Kidney tubule cell (primary cell): ENCODE measurements around the gene ELOF1.
"Not testable (repeated sequence)": the region's sequence is repeated elsewhere in the genome, so short reads cannot be mapped to it uniquely, and the experiment has no call there.

ENCODE experiments used
- DNase-seq: peaks from one replicate; pipeline ENCODE4 v3.0.0-alpha.2; 2018; ENCODE audit warnings: low spot score

ELOF1 gene

DNA sequence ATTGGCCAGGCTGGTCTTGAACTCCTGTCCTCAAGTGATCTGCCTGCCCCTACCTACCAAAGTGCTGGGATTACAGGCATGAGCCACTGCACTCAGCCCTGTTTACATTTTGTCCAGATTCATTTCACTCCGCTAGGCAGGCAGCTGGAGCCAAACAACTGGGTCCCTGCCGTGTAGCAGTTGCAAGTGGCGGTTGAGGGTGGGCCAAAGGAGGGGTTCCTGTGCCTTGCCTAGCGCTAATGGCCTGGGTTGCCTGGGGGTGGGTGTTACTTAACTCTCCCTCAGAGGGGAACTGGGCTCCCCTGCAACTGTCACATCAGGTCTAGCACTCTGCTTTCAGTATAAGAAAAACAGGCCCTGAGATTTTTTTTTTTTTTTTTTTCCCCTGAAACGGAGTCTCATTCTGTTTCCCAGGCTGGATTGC, 11.0 kb upstream of the ELOF1 start:
- no peak for DNase-seq

DNA sequence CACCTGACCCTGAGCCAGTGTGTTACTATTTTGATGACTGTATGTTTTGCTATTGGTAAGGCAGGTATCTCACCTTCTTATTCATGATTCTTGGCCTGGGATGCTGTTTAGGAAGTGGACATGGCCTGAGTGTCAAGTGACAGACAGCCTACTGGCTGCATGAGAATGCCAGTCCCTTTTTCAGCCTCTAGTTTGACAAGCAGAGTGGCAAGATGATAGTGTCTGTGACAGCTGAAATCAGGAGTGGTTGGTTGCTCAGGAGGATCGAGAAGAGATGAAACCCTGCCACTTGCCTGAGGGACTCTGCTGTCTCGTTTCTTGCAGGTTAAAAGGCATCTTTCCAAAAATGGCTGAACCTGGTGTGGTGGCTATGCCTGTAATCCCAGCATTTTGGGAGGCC, 7.1 kb upstream of the ELOF1 start:
- DNase-seq, result peak; percentile 23

DNA sequence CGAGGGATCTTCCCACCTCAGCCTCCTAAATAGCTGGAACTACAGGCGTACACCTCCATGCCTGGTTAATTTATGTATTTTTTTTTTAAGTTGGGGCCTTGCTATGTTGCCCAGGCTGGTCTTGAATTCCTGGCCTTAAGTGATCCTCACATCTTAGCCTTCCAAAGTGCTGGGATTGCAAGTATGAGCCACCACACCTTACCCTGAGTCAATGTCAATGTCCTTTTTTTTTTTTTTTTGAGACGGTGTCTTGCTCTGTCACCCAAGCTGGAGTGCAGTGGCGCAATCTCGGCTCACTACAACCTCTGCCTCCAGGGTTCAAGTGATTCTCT, 6.6 kb upstream of the ELOF1 start:
- DNase-seq, result not testable (repeated sequence)

DNA sequence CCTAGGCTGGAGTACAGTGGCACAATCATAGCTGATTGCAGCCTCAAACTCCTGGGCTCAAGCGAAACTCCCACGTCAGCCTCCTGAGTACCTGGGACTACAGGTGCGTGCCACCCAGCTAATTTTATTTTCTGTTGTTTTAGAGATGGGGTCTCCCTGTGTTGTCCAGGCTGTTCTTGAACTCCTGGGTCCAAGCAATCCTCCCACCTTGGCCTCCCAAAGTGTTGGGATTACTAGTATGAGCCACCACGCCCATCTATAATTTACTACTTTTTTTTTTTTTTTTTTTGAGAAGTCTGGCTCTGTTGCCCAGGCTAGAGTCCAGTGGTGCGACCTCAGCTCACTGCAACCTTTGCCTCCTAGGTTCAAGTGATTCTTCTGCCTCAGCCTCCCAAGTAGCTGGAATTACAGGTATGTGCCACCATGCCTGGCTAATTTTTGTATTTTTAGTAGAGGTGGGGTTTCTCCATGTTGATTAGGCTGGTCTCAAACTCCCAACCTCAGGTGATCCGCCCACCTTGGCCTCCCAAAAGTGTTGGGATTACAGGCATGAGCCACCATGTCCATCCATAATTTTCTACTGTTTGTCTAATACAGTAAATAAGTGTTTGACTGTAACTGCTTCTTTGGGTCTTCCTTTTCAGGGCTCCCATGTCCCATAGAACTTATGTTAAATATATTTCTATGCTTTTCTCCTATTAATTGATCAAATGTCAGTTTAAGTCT, 5.2 kb upstream of the ELOF1 start:
- not testable (repeated sequence) for DNase-seq

DNA sequence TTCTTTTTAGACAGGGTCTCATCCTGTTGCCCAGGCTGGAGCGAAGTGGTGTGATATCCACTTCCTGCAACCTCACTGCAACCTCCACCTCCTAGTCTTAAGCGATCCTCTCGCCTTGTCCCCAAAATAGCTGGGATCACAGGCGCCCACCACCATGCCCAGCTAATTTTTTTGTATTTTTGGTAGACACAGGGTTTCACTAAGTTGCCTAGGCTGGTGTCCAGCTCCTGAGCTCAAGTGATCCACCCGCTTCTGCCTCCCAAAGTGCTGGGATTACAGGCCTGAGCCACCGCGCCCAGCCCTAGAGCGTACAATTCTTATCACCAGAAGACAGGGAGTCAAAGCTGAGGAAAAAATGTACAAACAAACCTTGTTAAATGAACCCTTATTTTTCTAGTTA, 4.5 kb upstream of the ELOF1 start:
- DNase-seq, result no peak

DNA sequence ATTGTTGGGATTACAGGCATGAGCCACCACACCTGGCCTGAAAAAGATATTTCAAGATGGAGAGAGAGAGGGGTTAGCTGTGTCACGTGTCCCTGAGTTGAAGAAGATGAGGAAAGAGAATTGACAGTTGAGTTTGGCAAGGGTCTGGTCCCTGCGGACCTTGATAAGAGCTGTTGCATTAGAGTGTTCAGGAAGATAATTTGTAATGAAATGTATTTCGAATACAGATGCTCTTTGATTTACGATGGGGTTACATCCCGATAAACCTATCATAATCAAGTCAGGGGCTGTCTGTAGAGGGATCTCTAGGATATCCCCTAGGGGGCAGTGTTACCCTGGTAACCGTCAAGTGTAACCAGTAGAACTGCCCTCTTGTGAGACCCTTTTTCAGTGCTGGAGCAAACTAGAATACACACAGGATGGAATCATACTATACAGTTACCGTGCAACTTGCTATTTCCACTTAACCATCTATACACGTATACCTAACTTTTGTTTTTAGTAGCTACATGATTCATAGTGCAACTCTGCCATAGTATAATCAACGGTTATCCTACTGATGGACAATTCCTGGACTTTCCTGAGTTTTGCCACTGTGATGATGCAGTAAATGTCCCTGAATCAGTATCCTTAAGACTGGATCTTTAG, 1.5 kb upstream of the ELOF1 start:
- DNase-seq, result peak; percentile 74

DNA sequence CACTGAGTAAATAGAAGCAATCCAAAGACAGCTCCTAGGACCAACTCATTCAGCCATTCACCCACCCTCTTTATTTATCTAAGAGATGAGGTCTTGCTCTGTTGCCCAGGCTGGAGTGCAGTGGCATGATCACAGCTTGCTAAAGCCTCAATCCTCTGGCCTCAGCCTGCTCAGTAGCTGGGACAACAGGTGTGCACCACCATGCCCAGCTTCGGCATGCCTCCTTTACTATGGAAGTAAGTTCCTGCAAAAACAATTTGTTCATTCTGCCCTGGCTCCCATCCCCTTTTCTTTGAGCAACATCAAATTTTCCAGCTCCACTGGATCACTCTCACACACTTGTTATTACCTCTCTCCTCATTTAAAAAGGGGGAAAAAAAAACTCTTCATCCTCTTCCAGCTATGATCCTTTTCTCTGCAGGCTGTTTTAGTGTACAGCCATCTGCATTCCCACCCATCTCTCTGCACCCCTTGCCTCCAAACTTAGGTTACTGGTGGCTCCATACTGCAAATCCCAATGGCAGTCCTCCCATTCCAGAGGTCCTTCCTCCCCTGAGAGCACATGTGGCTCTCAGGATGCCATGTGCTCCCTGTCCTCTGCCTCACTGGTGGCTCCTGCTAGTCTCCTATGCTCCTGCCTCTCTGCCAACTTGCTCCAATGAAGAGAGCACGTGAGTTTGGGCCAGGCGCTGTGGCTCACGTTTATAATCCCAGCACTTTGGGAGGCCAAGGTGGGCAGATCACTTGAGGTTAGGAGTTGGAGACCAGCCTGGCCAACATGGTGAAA, 2.2 kb downstream of the ELOF1 start:
- DNase-seq, result no peak

DNA sequence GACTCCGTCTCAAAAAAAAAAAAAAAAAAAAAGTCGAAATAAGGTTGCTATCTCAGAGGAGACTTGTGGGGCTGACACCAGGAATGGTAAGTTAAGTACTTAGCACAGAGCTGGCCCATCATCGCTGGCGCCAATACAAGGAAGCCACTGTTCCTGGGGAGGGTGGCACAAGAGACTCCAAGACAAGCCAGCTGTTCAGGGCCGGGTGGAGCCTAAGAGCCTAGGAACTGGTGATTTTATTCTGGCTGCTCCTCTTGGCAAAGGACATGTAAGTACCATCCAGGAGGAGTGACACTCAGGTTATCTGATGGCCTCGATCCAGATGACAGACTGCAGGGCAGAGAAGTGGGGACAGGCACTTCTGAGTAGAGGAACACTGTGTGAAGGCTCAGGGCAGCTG, 3.8 kb downstream of the ELOF1 start:
- no peak for DNase-seq

DNA sequence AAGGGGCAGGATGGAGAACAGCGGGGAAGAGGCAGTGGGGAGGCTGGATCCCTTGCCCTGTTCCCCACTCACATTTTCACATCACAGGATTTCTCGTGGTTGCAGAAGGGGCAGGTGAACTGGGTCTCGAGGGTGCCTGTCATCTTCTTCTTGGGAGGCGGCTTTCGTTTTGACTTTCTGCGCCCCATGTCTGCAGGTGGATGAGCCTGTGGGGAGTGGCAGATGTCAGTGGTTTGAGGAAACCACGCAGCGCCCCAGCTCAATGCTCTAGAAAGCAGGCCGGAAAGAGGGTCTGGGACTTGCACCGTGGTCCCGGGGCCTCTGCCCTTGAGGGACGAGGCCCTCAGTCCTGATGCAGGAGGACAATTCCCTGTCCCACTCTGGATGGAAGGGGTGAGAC, 4.9 kb downstream of the ELOF1 start:
- DNase-seq, result no peak

DNA sequence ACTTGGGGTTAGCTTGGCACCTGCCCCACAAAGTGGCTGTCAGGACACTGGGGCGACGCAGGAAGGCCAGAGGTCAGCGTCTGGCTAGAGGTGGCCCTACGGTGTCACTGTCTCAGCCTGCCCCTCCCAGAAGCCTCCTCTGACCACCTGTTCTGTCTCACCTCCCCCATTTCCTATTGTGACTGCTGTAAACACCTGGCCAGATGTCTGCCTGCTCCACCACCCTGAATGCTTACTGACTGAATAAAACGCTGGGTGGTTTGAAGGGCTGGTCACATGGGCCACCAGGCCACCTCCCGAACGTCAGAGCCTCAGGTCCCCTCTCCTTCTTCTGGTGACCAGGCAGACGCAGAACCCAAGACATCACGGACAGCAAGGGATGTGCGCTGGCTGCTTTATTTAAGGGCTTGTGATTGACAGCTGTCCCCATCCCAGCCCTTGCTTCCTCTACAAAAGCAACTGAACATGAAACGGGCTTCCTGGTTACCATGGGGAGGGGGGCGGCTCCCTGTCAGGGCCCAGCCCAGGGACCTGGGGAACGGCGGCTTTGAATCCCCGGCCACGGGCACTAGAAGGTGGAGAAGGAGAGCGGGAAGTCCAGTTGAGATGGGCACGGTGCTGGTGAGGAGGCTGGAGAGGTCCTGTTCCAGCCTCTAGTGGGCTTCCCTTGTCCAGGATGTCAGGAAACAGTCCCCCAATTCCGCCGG, 6.2 kb downstream of the ELOF1 start:
- DNase-seq, result no peak

DNA sequence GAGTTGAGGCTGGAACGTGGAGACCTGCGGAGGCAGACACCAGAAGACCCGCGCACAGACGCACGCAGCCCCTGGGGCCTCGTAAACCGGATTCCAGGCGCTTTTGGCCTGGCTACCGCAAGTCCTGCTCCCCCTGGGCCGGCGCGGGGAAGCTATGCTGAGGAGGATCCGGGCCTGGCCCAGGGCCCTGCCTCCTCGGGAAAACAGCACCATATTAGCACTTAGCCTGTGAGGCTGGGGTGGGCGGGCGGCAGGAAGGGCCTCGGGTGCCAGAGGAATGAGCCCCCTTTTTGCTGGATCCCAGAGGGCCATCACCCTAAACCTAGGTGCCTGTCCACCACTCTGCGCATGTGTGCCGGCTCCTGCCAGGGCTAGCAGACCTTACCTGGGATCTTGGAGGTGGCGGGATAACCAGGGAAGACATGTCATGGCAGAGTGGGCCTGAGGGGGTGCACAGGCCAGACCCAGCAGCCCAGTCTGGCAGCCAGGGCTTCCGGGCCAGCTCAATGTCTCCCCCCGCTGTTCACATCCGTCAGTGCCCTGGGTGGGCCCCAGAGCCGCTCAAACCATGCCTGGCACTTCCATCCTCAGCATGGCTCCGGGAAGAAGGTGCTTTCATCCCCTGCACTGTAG, 7.3 kb downstream of the ELOF1 start:
- DNase-seq, result no peak

DNA sequence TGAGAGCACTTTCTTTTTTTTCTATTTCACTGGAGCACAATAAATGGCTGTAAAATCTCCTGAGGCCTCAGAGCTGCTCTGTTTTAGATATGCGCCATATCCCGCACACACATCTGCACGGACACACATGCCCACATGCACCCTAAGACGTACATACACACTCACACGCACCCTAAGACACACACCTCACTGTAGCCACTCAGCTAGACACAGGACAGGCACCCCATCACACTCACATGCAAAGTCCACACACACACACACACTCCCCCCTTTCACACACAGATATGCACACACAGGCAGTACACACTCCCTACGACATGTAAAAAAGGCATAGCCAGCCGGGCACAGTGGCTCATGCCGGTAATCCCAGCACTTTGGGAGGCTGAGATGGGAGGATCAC, 8.8 kb downstream of the ELOF1 start:
- no peak for DNase-seq

DNA sequence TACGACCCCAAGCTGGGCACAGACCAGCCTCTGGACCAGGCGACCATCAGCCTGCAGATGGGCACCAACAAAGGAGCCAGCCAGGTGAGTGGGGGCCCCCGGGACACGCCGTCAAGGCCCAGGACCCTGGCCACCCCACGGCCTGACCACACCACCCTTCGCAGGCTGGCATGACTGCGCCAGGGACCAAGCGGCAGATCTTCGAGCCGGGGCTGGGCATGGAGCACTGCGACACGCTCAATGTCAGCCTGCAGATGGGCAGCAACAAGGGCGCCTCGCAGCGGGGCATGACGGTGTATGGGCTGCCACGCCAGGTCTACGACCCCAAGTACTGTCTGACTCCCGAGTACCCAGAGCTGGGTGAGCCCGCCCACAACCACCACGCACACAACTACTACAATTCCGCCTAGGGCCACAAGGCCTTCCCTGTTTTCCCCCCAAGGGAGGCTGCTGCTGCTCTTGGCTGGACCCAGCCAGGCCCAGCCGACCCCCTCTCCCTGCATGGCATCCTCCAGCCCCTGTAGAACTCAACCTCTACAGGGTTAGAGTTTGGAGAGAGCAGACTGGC, 9.6 kb downstream of the ELOF1 start:
- no peak for DNase-seq

DNA sequence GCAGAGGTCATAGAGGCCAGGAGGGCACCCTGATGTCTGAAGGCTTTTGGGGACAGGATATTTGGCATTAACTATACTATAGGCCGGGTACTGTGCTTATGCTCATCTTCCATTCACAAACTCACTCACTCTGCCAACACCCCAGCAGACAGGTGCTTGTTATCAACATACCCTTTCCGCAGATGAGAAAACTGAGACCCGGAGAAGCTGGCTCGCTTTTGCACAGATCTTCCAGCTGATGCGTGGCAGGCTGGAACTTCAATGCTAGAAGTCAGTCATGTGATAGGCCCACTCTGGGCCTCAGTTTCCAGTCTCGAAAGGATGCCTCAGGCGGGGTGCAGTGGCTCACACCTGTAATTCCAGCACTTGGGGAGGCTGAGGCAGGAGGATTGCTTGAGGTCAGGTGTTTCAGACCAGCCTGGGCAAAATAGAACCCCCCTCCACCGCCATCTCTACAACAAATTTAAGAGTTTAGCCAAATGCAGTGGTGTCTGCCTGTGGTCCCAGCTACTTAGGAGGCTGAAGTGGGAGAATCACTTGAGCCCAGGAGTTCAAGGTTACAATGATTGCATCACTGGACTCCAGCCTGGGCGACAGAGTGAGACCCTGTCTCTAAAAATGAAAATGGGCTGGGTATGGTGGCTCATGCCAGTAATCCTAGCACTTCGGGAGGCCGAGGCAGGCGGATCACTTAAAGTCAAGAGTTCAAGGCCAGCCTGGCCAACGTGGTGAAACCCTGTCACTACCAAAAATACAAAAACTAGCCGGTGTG, 10.9 kb downstream of the ELOF1 start:
- DNase-seq, result no peak

DNA sequence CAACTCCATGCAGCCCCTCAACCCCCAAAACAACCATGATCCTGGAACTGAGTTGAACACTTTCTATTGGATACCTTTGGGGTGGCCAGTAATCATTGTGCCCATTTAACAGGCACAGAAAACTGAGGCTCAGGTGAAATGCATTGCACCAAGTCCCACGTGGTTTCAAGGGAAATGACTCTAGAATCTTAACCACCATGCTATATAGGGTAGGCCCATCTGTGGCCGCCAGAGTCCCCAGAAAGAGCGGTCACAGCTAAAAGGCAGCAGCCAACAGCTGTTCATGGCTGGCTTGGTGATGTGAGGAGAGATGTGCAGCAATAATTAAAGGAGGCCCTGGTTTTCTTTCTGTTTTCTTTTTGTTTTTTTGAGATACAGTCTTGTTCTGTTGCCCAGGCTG, 17.8 kb downstream of the ELOF1 start:
- DNase-seq, result no peak

DNA sequence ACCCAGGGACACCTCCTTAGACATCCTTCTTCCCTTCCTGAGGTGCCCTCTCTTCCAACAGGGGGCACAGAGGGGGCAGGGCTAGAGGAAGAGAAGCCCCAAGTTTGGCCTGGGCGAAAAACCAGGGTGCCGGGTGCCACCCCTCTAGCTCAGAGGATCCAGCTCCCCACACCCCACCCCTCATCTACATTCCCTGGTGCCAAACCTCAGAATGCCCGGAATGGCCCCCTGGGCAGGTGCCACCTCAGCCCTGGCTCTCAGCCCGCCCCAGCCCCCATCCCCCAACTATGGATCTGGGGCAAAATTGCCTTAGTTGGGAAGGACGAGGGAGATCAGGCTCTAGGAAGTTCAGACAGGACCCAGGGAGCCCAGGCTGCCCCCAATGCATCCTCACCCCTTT, 18.4 kb downstream of the ELOF1 start:
- no peak for DNase-seq

DNA sequence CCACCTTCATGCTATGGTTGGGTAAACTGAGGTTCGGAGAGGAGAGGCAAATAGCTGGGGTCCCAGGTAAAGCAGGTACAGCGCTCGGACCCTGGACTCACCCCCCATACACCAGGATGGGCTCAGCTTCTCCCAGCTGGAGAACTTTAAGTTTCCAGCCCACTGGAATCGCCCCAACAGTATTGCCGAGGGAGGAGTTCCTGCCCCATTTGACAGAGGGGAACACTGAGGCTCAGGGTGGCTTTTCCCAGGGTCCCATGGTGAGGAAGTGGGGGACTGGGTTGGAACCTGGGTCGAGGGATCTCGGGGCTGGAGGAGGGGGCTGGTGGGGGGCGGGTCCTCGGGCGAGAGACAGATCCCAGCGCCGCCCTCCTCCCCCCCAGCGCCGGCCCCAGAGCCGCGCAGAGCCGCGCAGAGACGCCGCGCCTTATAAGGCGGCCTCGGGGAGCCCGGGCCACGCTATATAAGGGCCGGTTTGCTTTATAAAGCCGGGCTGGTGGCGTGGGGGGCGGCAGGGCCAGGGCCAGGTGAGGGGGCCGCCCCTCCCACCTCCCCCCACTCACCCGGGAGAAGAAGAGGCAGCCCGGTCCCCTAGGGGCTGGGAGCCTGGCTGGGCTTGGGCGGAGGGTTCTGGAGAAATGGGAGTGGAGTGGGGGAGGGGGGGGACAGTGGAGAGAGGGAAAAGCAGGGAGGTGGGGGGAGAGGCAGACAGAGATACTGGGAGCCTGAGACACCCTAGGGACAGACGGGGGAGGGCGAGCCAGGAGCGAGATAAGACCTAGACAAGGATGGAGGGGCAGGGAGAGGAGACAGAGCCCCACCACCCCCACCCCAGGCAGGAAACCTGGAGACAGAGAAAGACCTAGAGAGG, 19.3 kb downstream of the ELOF1 start:
- DNase-seq, result no peak

DNA sequence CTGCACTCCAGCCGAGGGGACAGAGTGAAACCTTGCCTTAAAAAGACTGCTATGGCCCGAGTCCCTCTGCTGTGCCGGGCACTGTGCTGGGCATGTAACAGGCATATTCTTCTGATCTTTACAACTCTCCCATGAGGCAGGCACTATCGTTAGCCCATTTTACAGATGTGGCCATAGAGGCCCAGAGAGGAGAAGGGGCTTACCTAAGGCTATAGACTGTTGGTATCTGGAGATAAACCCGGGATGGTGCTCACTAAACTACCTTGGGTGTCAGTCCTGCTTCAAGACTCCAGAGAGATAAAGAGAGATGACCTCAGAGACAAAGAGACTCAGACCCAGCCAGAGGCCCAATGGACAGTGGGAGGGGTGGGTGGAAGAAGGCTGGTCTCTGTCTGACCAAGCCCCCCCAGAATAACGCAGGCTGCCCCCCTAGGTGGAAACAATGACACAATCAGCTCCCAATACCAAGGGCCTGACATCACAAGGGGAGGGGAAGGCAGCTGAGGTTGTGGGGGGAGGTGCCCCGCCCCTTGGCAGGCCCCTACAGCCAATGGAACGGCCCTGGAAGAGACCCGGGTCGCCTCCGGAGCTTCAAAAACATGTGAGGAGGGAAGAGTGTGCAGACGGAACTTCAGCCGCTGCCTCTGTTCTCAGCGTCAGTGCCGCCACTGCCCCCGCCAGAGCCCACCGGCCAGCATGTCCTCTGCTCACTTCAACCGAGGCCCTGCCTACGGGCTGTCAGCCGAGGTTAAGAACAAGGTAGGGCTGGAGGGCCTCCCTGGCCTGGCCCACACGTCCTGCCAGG, 20.6 kb downstream of the ELOF1 start, which contains the start of gene CNN1:
TSS of gene CNN1 (plus strand) at position 620 of the 805 bp plus-strand sequence. CDS start at position 697, 77 bp downstream.
- DNase-seq, result no peak
